ENCODE results near the gene MPG. TPM values are rescaled to one million over a fixed set of nuclear protein-coding genes. Genes with fewer than 3 reads are reported as not detected.
A peak's percentile ranks its signal among the peaks of the same experiment; 100 is the strongest.

The MPG gene
- total and polyA plus RNA-seq, 2 donors from 2014 or later: 40.8 to 54.3 TPM

- no peaks in the 10 kb centered on the region for H3K36me3 ChIP-seq (ENCODE audit: control insufficient read depth in 2 of 3, insufficient read depth in 3 of 3, low read length in 3 of 3)
- DNase-seq (peak in 2 of 5 donors; percentile 42 to 60), FAIRE-seq (no peak)
- H3K9ac ChIP-seq (ENCODE audit: low read length in 3 of 3): no peak overlapping the region
- intact Hi-C loops (cut with DNase I): no loop called here
- H3K4me3 ChIP-seq (ENCODE audit: low read length in 3 of 3): no peak overlapping the region
- peaks cover 0 to 15% (median 0%) of the 10 kb centered on the region in 3 donors for H3K4me1 ChIP-seq (ENCODE audit: control insufficient read depth in 2 of 3, insufficient read depth in 2 of 3, low read depth in 1 of 3, low read length in 3 of 3)
- H3K27ac ChIP-seq (ENCODE audit: low read depth in 2 of 2, low read length in 2 of 2): no peak overlapping the region
- no peaks in the 10 kb centered on the region for H3K9me3 ChIP-seq (ENCODE audit: control insufficient read depth in 2 of 3, insufficient read depth in 1 of 3, low read length in 3 of 3)
- no peak for TF ChIP-seq CTCF (IDR thresholded peaks at IDR 0.05; ENCODE audit: borderline replicate concordance, extremely low read depth, insufficient read depth)
- no peaks in the 10 kb centered on the region for H3K27me3 ChIP-seq (ENCODE audit: control insufficient read depth, insufficient read depth, low read length)
Measured at GRCh38 chr16:66309-67182, 11.5 kb upstream of the MPG start.

GRCh38 chr16:67183-67791 is 10.7 kb upstream of the MPG start:
- Histone ChIP-seq H3K4me1 (ENCODE audit: control insufficient read depth in 2 of 3, insufficient read depth in 2 of 3, low read depth in 1 of 3, low read length in 3 of 3) (peaks cover 0 to 15% (median 0%) of the 10 kb centered on the region in 3 donors), H3K27me3 (ENCODE audit: control insufficient read depth, insufficient read depth, low read length) (no peaks in the 10 kb centered on the region), H3K4me3 (ENCODE audit: low read length in 3 of 3) (no peak overlapping the region), H3K36me3 (ENCODE audit: control insufficient read depth in 2 of 3, insufficient read depth in 3 of 3, low read length in 3 of 3) (no peaks in the 10 kb centered on the region), H3K9me3 (ENCODE audit: control insufficient read depth in 2 of 3, insufficient read depth in 1 of 3, low read length in 3 of 3) (no peaks in the 10 kb centered on the region), H3K27ac (ENCODE audit: low read depth in 2 of 2, low read length in 2 of 2) (no peak overlapping the region), H3K9ac (ENCODE audit: low read length in 3 of 3) (no peak overlapping the region)
- no peak for TF ChIP-seq CTCF (IDR thresholded peaks at IDR 0.05; ENCODE audit: borderline replicate concordance, extremely low read depth, insufficient read depth)
- FAIRE-seq (no peak), DNase-seq (peak in 3 of 5 donors; percentile 31 to 61 (median 54))
- intact Hi-C loops (cut with DNase I): no loop called here

GRCh38 chr16:67884-68789 is 9.9 kb upstream of the MPG start:
- Histone ChIP-seq H3K4me1 (ENCODE audit: control insufficient read depth in 2 of 3, insufficient read depth in 2 of 3, low read depth in 1 of 3, low read length in 3 of 3) (peaks cover 0 to 20% (median 3%) of the 10 kb centered on the region in 3 donors), H3K9ac (ENCODE audit: low read length in 3 of 3) (no peak overlapping the region), H3K27ac (ENCODE audit: low read depth in 2 of 2, low read length in 2 of 2) (no peak overlapping the region), H3K27me3 (ENCODE audit: control insufficient read depth, insufficient read depth, low read length) (no peaks in the 10 kb centered on the region), H3K36me3 (ENCODE audit: control insufficient read depth in 2 of 3, insufficient read depth in 3 of 3, low read length in 3 of 3) (no peaks in the 10 kb centered on the region), H3K9me3 (ENCODE audit: control insufficient read depth in 2 of 3, insufficient read depth in 1 of 3, low read length in 3 of 3) (no peaks in the 10 kb centered on the region), H3K4me3 (ENCODE audit: low read length in 3 of 3) (no peak overlapping the region)
- FAIRE-seq (no peak), DNase-seq (peak in 2 of 5 donors; percentile 62 to 68)
- no peak for TF ChIP-seq CTCF (IDR thresholded peaks at IDR 0.05; ENCODE audit: borderline replicate concordance, extremely low read depth, insufficient read depth)
- intact Hi-C loops (cut with DNase I): no loop called here
